HuH-7.5 (cell line): ENCODE results near the gene MARCHF3.
"Not testable (repeated sequence)": the region's sequence is repeated elsewhere in the genome, so short reads cannot be mapped to it uniquely, and the experiment has no call there.

Source experiments
- DNase-seq: peaks from one replicate; pipeline ENCODE4 v3.0.0; 2011; ENCODE audit warnings: low spot score

The MARCHF3 gene

DNA sequence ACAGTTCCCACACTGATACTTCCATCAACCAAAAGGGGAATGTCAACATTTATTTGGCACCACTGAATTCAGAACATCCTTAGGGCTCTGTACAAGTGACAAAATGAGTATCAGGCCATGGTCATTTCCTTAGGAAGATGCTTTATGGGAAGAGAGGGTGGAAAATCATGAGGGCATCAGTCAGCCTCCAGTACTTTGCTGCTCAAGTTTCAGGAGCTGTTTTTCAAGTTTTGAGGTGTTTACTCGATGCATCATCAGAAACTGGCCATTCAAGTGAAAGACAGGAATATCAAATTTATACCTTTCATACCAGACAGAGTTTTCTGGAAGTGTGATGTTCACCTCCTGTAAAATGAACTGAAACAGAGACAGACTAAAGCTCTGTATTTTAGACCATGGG is 21.2 kb upstream of the MARCHF3 start:
- no peak for DNase-seq

DNA sequence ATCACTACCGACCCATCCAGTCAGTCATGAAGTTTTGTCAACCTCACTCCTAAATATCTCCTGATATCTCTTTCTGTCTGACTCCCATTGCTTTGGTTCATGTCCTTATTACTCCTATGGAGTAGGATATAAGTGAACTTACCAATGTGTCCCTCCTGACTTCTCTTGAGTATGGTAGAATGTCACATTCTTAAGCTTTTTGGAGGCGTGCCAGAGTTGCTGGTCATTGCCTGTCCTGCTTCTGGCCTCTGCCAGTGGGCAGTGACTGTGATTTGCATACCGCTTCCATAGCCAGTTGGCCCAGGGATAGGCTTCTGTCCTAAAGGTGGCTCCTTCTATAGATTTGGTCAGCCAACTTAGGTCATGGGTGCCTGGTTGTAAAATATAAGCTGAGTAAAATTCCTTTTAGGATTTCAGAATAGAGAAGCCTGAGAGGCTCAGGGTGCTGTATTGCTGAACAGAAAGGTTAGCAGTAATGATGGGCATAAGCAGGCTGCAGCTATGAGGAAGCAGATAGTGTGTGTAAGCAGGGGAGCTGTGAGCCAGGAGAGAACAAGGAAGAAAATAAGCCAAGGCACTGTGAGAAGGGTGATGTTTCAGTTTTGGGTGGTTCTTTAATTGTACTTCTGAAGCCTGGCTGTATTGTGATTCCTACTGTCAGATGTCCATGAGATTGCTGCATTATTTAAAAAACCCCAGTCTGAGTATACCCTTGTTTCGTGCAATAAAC is 16.1 kb upstream of the MARCHF3 start:
- DNase-seq, result no peak

DNA sequence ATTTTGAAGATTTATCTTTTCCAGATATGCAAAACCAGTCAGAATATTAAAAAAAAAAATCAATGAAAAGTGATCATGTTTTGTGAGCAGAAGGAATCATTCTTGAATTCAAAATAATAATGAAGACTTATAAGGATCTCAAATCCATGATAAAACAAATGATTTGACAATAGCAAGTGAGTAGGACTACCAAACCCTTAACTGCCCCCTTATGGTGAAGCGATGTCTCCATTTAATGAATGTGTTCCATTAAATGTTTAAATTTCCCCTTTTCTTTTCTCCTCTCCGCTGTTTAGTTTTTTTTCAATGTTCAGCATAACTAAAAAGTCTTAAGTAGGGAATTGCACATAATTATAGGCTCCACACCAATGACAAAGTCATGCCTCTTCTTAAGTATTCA is 12.2 kb upstream of the MARCHF3 start:
- no peak for DNase-seq

DNA sequence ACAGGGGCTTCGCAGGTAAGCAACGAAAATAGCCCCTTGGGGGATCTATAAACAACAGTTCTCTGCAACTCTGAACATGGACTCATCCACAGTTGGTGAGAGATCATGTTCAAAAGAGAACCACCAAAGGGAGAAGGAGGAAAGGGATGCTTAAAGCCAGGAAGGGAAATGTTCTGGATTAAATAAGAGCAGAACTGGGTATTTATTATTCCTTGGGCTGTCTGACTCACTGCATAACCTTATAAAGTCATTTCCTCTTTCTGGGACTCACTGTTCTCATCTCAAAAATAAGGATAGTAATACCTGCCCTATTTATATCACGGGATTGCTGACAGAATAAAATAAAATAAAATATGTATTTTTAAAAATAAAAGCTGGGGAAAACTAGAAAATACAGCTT is 11.2 kb upstream of the MARCHF3 start:
- no peak for DNase-seq

DNA sequence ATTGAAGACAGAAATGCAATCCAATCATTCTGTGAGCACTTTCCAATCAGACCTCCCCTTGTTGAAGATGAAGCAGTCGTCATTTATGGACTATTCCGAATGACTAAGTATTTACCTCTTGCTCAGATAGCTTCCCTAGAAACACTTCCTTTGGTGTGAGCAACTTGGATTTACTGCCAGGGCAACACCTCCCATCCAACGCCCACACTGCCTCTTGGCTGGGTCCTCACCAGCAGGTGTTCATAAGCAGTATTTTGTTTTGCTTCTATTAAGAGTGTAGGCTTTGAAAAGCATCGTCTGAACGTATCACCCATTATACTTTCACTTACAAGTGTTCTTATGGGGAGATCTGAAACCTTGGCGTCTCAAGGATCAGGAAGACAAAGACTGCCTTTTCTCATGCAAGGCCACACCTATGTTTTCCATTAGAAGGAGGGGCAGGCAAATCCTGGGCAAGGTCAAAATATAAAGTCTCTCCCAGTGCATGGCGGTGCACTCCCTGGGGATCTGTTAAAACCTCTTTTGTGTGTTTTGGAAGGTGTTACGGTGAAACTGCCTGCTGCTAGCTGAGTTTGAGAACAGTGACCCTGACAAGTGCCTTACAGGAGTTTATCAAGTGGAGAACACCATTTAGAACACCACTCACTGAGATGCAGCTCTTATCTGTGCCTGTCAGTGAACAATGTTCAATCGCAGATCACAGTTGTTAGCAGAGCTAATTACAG is 10.6 kb upstream of the MARCHF3 start:
- no peak for DNase-seq

DNA sequence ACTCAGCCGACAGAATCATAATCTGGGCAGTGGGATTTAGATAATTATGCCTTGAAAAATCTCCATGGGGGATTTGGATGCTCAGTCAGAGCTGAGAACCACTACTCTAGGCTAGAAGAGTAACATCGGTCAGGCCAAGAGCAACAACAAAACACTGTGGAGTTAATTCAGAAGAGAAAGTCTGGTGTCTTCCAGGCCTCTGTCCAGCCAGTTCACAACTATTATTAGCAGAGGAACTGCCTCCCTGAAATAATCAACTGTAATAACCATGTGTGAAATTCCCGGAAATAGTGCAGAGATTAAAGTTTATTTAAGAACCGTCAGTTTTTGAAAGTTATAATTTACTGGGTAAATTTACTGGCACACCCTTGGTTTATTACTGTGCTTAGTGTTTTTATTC is 8.2 kb upstream of the MARCHF3 start:
- no peak for DNase-seq

DNA sequence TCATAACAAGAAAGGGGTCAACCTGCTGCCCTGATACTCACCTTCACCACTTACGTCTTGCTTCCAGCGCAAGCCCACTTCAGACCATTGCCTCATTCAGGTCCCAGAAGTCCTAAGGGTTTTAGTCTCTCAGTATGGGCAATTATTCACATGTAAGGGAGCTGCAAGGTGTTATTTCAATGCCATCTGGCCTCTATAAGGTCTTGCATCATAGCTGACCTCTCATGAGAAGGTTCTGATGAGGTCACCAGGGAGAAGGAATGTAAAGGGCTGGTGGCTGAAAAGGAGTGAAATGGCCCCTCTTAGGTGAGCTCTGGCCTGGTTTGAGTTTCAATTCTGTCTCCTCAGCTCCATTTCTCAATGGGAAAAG is 1.5 kb upstream of the MARCHF3 start:
- no peak for DNase-seq

DNA sequence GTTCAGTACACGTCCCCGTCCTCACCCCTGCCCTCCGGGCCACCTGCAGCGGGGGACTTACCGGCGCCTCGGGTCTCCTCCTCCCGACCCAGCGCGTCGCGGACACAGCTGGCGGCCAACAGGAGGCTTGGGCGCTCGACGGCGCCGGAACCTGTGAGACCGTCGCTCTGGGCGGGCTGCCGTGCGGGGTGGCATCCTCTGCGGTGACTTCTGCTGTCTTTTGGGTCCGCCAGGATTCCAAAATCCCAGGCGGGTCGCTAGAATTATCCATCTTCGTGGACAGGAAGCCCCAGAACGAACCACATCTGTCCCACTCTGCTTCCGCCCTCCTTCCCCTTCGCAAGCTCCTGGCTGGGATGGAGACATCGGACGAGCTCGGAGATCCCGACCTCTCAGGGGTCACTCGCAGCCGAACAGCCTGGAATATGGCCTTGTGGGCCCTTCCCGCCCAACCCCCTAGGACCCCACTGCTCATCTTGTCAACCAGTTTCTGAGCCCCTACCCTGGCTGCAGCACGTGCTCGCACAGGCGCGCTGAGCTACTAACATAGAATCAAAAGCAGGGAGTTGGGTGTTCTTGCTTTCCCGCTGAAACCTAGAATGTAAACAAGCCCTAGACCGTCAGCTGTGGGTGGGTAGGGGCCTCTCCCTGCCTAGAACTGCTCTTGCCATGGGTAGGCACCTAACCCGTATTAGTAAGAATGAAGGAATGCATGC is 947 bp upstream of the MARCHF3 start:
- peak; percentile 10 for DNase-seq

DNA sequence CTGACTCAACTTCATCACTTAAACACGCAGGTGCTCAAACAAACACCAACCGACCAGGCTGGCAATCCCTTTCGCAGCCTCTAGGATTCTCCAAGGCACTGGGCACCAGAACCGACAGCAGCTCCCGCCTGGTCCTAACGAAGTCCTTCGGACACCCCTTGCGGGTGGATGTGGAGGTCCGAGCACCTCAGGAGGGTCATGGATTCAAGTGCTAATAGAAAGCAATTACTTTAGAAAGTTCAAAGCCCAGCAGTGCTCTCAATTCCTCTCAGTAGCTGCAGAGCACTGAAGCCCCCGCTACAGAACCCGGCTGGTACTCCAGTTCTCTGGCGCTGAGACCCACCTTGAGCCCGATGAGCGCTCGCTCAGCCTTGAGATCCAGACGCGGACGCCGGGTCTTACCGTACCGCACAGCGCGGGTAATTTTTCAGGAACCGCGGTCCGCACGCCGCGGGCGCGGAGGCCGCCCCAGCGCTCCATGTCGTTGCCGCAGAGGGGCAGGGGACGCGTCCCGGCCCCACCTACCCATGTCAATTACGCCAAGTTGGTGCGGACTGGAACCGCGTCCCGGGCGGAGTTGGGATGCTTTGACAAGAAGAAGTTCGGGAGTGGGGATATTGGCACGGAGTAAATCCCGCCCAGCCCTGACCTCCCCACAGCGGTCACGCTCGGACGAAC is 638 bp downstream of the MARCHF3 start:
- DNase-seq, result peak; percentile 38

DNA sequence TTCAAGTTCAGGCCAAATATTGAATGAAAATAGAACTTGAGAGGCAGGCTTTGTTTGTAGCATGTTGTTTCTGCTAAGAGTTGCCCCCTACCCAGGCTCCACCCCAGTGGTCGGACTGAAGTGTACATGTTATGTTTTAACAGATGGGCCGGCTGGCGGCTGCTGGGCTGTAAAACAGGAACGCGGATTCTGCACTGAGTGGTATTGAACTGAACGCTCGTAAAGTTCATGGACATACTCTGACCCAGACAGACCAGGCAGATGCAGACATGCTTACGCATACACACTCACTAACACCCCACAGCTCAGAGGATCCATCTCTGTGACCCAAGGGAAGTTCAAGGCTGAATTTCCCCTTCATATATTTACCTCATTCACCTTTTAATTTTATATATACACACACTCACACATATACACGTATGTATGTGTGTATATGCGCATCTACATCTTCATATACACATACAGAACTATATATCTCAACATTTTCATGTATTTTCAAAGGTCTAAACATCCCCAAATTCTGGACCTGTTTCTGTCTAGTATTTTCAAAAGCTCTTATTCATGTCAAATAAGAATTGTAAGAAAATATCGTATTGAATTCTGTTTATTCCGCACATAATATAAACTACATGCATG is 1.4 kb downstream of the MARCHF3 start:
- DNase-seq, result peak; percentile 10

DNA sequence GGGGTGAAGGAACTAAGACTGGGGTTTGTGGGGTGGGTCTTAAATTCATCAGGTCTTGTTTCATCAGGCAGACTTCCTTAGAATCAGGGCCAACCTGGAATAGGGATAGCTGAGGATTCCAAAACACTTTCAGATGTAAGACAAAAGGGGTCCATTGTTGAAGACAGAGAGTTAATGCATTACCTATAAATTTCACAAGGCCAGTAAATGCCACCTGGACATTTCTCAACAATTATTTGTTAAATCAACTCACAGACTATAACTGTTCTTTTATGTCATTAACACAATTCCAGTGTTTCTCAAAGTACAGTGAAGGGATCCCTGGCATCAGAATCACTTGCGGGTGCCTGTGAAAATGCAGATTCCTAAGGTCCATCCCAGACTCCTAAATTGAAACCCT is 2.8 kb downstream of the MARCHF3 start:
- DNase-seq, result no peak

DNA sequence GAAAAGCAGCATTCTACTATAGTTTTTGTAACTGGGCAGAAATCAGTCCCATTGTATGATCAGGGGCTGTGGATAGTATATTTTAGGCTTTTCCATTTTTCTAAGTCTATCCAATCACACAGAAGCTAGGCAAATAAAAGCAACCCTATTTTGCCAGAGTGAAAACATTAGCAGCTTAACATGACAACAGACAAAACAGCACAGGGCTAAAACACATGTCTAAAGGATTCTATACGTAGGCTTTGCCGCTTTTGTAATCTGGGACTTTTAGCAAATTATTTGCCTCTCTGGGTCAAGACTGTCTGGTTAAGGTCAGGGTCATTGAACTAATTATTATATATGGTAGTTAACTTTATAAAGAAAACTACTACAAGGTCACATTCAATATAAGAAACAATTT is 4.2 kb downstream of the MARCHF3 start:
- DNase-seq, result no peak

DNA sequence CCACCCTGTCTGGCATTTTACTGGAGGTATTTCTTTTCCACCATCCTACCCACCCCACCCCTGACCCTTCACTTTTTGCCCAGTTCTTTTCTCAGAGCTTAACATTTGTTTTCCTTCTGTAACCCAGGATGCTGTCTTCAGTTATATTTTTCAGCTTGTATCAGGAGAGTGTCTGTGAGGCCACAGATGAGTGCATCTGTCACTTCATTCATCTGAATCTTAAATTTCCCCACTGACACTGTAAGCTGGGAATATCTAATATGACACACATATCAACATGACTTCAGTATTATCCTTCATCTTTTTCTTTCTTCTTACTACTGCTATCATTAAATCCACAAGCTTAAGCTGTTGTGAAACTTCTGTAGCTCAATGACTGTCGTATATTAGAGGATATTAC is 4.9 kb downstream of the MARCHF3 start:
- no peak for DNase-seq

DNA sequence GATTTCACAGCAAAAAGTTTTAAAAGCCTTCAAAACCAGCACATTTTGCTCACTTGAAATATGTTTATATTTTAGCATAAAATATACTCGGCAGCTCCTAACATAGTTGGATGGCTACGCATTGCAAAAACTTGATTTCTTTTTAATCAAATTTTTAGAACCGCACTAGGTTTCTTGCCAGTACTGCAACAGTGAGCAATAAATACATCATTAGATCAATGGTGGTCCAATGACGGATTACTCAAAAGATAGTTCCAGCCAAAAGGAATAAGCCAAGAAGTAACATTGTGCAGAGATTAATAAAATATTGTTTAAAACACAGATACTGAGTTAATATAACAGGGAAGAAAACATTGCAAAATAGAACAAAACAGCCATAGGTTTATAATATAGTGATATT is 5.5 kb downstream of the MARCHF3 start:
- no peak for DNase-seq

DNA sequence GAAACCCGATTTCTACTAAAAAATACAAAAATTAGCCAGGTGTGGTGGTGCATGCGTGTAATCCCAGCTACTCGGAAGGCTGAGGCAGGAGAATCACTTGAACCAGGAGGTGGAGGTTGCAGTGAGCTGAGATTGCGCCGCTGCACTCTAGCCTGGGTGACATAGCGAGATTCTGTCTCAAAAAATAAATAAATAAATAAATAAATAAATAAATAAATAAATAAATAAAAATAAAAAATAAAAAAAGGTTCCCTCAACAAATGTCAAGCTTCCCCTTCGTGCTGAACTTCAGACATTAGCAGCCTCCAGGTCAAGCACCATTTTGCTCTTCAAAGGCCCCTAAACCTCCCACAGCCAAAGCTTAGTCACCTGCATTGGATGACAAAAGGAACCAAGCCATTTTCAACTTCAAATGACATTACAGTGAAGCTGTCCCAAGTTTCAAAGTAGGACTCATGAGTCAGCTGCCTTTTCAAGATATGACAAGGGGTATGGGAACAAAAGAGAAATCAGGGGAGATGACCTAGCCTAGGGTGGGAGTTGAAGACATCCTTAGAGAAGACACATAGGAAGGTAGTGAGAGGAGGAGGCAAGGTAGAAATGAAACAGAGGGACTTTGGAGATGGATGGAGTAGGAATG is 6.7 kb downstream of the MARCHF3 start:
- DNase-seq, result not testable (repeated sequence)

DNA sequence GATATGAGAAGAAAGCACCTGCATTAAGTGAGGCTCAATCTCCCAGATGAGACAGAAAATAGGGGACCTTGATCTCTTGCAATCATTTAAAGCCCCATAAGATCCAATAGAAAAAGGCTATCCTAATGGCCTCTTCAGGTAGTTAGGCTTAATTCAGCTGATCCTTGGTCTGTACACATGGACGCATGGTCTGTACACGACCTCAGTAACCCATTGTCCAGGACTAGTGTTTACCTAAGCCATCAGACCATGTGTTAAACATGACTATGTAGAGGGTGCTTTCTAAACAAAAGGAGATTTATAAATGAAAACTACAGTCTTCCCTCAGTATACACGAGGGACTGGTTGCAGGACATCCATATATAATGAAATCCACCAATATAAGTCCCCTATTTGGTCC is 7.5 kb downstream of the MARCHF3 start:
- no peak for DNase-seq

DNA sequence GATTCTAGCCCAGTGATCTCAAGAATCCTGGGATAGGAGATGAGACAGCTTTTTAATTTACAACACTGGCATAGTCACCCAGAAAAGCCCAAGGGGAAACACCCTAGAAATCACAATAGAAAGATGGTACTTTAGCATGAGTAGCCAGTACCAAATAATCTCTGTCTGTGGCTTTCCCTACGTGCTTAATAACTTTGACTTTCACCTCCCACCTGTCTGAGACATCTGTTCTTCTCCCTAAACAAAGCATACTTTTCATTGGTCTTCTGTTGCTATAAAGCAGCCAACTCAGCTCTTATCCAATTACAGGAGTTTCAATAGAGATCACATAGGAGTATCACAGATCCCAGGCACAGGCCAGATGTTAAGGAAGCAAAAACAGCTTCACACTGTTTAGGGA is 10.4 kb downstream of the MARCHF3 start:
- DNase-seq, result no peak

DNA sequence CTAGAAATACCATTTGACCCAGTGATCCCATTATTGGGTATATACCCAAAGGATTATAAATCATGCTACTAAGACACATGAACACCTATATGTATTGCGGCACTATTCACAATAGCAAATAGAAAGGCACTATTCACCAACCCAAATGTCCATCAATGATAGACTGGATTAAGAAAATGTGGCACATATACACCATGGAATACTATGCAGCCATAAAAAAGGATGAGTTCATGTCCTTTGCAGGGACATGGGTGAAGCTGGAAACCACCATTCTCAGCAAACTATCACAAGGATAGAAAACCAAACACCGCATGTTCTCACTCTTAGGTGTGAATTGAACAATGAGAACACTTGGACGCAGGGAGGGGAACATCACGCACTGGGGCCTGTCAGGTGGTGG is 13.6 kb downstream of the MARCHF3 start:
- not testable (repeated sequence) for DNase-seq

DNA sequence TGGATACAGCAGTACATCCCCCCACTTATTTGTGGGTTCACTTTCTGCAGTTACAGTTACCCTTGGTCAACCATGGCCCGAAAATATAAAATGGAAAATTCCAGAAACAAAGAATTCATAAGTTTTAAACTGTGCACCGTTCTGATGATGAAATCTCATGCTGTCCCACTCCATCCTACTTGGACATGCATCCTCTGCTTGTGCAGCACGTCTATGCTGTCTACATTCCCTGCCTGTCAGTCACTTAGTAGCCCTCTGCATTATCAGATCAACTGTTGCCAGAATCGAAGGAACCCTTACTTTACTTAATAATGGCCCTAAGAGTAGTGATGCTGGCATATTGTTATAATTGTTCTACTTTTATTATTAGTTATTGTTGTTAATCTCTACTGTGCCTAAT is 14.6 kb downstream of the MARCHF3 start:
- DNase-seq, result no peak

DNA sequence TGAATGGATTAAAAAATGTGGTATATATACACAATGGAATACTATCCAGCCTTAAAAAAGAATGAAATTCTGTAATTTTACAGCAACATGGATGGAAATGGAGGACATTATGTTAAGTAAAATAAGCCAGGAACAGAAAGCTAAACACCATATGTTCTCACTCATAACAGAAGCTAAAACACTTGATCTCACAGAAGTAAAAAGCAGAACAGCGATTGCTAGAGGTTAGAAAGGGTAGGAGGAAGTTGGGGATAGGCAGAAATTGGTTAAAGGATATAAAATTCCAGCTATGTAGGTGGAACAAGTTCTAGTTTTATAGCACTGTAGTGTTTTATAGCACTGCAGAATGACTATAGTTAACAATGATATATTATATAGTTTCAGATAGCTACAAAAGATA is 15.8 kb downstream of the MARCHF3 start:
- DNase-seq, result no peak

DNA sequence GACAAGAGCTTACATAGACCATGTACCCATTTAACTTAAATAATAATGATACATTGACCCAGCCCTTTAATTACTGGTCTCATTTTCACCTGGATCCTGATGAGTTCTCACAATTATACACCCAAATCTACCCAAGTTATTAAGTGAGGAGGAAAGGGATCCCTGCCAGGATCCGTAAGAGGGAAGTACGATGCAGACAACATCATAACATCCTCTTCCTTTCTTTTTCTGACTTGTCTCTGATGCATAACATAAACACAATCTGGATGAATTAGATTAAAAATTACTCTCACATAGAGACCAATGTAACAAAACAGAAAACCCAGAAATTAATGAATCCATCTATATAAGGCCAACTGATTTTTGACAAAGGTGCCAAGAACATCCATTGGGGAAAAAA is 17.0 kb downstream of the MARCHF3 start:
- no peak for DNase-seq

DNA sequence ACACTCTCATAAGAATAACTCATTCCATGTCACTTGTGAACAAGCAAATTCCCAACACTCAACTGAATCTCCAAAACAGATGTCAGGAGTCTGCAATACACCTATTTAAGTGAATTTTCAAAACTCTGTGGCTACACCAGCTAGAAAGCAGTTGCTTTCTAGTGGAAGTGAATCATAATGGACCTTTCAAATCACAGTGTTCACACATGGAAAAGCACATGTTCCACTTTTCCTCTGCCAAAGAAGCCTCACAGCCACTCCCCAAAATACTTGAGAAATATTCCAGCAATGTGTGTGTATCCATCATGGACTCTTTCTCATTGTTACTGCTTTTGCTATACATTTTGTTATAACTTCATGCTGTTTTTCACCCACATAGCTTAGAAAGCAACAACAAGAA is 17.4 kb downstream of the MARCHF3 start:
- no peak for DNase-seq
